Measurements from ENCODE around the gene PRAC1. TPM values are rescaled to one million over a fixed set of nuclear protein-coding genes. Genes with fewer than 3 reads are reported as not detected.
A peak's percentile ranks its signal among the peaks of the same experiment; 100 is the strongest.

PRAC1 gene
- total RNA-seq (2021) (35.2 to 60.8 TPM (median 37.9 TPM) in 3 replicates), Bru-seq, nascent RNA (percentile 93 among the genes with signal in this experiment)
- long read RNA-seq, experiment 1, transcript PRAC1-201 (2 exons, 386 nt) = major isoform, 14 of 16 reads
- long read RNA-seq, experiment 1, partial matches to known transcripts = 0 of 16 reads
- long read RNA-seq, experiment 1, other reads (novel, unspliced or antisense) = 2 of 16 reads
- long read RNA-seq, experiment 2, transcript PRAC1-201 (2 exons, 386 nt) = major isoform, 43 of 49 reads
- long read RNA-seq, experiment 2, partial matches to known transcripts = 0 of 49 reads
- long read RNA-seq, experiment 2, other reads (novel, unspliced or antisense) = 6 of 49 reads
- long read RNA-seq, experiment 3, partial matches to known transcripts = 0 of 3 reads
- long read RNA-seq, experiment 3, other reads (novel, unspliced or antisense) = 2 of 3 reads

DNA sequence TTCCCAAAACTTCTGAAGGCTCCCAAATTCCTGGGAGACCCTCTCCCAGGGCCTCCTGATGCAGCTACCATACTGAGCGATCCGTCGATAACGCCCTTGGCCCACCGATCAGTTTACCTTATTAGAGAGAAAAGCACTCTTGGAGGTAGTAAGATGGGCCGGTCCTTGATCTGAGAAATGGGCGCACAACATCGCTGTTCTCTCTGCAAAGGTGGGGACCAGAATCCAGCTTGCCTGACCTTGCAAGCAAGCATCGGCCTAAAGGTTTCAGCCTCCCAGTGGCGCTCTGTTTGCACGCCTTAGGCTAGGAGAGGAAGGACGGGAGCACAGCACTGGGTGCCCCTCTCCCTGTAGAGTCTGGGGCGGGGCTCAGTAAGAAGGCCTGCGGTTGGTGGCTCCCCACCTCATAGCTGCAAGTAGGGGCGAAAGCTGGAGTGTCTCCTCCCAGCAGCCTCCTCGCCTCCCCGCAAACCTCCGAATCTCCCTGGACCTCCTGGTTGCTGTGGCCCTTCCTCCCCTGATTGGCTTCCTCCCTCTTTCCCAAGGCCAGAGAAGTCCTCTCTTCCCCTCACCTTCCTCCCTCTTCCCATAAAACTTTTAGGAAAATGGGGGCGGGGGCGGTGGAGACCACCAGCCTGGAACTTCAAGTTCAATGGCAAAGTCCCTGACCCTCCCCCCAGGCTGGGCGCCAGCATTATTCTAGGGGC lies at the start of gene PRAC1:
PRAC1 (minus strand) TSS at position 318 of the 707 bp plus-strand sequence; CDS start at position 192, 126 bp downstream.
- CTCF ChIA-PET = interaction anchor here (0.9 to 10.9 kb wide), 10 partner anchors 13 to 162 kb away, joined by 4 to 218 read pairs (median 25); partner anchors contain the start of gene TTLL6
- H3K4me3 Mint-ChIP-seq = peak within 1 kb of the TSS; percentile 85
- TF ChIP-seq ZNF263 (CRISPR knock-in tag; IDR thresholded peaks at IDR 0.05; ENCODE audit: low read depth) = peak; percentile 78
- TF ChIP-seq, protein P1, sequence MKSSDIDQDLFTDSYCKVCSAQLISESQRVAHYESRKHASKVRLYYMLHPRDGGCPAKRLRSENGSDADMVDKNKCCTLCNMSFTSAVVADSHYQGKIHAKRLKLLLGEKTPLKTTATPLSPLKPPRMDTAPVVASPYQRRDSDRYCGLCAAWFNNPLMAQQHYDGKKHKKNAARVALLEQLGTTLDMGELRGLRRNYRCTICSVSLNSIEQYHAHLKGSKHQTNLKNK (CRISPR knock-in tag; IDR thresholded peaks at IDR 0.05) = no peak
- TF ChIP-seq, protein P2, sequence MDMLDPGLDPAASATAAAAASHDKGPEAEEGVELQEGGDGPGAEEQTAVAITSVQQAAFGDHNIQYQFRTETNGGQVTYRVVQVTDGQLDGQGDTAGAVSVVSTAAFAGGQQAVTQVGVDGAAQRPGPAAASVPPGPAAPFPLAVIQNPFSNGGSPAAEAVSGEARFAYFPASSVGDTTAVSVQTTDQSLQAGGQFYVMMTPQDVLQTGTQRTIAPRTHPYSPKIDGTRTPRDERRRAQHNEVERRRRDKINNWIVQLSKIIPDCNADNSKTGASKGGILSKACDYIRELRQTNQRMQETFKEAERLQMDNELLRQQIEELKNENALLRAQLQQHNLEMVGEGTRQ (CRISPR knock-in tag; IDR thresholded peaks at IDR 0.05) = no peak
- TF ChIP-seq SOX15 (CRISPR knock-in tag; IDR thresholded peaks at IDR 0.05) = no peak
- TF ChIP-seq, protein P3, sequence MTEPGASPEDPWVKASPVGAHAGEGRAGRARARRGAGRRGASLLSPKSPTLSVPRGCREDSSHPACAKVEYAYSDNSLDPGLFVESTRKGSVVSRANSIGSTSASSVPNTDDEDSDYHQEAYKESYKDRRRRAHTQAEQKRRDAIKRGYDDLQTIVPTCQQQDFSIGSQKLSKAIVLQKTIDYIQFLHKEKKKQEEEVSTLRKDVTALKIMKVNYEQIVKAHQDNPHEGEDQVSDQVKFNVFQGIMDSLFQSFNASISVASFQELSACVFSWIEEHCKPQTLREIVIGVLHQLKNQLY (CRISPR knock-in tag; IDR thresholded peaks at IDR 0.05) = no peak
- no peak for TF ChIP-seq ZNF138 (CRISPR knock-in tag; conservative IDR thresholded peaks at IDR 0.05)
- TF ChIP-seq NR1H2 (CRISPR knock-in tag; IDR thresholded peaks at IDR 0.05) = no peak
- TF ChIP-seq HMGA2 (CRISPR knock-in tag; IDR thresholded peaks at IDR 0.05) = no peak
- TF ChIP-seq TEAD1 (CRISPR knock-in tag; IDR thresholded peaks at IDR 0.05) = 0 out of 2 replicates have a peak, but pooled peaks have one; percentile 13
- peaks cover 100% of the 10 kb centered on the region for H3K27me3 Mint-ChIP-seq (ENCODE audit: low read depth)
- POLR2A ChIA-PET = interaction anchor here (0.6 to 1.1 kb wide), 2 partner anchors 9 to 185 kb away, joined by 3 to 4 read pairs; no protein-coding TSS in a partner anchor
- H3K27ac Mint-ChIP-seq = peak within 1 kb of the TSS; percentile 84
- H3K9me3 Mint-ChIP-seq = no peaks in the 10 kb centered on the region
- H3K36me3 Mint-ChIP-seq = no peaks in the 10 kb centered on the region
- ATAC-seq (peak; percentile 39), DNase-seq (ENCODE audit: low spot score) (no peak)
- H3K4me1 Mint-ChIP-seq = peaks cover 57% of the 10 kb centered on the region

DNA sequence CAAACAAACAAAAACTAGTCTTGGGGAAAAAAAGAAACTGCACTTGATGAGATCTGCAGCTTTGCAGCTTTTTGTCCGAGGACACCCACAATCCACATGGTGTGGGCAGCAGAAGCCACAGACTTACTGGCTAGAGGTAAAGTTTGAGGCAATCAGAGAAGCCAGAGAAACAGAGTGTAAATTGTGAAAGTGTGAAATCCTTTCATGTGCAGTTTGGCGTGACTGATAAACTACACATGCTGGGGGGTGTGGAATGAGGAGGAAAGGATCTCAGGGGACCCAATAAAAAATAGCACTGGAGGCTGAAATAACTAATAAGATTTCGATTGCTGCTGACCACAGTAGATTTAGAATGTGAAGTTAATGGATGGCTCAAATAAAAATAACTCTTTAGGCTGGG lies 48.6 kb upstream of the PRAC1 start:
- Mint-ChIP-seq H3K4me1 (no peaks in the 10 kb centered on the region), H3K9me3 (peaks cover 4% of the 10 kb centered on the region), H3K36me3 (no peaks in the 10 kb centered on the region), H3K27me3 (ENCODE audit: low read depth) (peaks cover 26% of the 10 kb centered on the region), H3K27ac (no peak overlapping the region), H3K4me3 (no peak overlapping the region)
- DNase-seq (ENCODE audit: low spot score) (no peak), ATAC-seq (no peak)
- ChIA-PET POLR2A (no interaction called here), CTCF (interaction anchor here (3.5 kb wide), 1 partner anchor 46 kb away, joined by 14 read pairs; no protein-coding TSS in a partner anchor)
- TF ChIP-seq TCF7 (CRISPR knock-in tag; IDR thresholded peaks at IDR 0.05; ENCODE audit: low read depth) = no peak
- TF ChIP-seq, protein P4, sequence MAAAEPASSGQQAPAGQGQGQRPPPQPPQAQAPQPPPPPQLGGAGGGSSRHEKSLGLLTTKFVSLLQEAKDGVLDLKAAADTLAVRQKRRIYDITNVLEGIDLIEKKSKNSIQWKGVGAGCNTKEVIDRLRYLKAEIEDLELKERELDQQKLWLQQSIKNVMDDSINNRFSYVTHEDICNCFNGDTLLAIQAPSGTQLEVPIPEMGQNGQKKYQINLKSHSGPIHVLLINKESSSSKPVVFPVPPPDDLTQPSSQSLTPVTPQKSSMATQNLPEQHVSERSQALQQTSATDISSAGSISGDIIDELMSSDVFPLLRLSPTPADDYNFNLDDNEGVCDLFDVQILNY (CRISPR knock-in tag; IDR thresholded peaks at IDR 0.05) = no peak
- TF ChIP-seq, protein P5, sequence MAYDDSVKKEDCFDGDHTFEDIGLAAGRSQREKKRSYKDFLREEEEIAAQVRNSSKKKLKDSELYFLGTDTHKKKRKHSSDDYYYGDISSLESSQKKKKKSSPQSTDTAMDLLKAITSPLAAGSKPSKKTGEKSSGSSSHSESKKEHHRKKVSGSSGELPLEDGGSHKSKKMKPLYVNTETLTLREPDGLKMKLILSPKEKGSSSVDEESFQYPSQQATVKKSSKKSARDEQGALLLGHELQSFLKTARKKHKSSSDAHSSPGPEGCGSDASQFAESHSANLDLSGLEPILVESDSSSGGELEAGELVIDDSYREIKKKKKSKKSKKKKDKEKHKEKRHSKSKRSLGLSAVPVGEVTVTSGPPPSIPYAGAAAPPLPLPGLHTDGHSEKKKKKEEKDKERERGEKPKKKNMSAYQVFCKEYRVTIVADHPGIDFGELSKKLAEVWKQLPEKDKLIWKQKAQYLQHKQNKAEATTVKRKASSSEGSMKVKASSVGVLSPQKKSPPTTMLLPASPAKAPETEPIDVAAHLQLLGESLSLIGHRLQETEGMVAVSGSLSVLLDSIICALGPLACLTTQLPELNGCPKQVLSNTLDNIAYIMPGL (CRISPR knock-in tag; IDR thresholded peaks at IDR 0.05) = no peak
- TF ChIP-seq, protein P1 (CRISPR knock-in tag; IDR thresholded peaks at IDR 0.05) = no peak
- TF ChIP-seq SOX15 (CRISPR knock-in tag; IDR thresholded peaks at IDR 0.05) = no peak
- TF ChIP-seq, protein P6, sequence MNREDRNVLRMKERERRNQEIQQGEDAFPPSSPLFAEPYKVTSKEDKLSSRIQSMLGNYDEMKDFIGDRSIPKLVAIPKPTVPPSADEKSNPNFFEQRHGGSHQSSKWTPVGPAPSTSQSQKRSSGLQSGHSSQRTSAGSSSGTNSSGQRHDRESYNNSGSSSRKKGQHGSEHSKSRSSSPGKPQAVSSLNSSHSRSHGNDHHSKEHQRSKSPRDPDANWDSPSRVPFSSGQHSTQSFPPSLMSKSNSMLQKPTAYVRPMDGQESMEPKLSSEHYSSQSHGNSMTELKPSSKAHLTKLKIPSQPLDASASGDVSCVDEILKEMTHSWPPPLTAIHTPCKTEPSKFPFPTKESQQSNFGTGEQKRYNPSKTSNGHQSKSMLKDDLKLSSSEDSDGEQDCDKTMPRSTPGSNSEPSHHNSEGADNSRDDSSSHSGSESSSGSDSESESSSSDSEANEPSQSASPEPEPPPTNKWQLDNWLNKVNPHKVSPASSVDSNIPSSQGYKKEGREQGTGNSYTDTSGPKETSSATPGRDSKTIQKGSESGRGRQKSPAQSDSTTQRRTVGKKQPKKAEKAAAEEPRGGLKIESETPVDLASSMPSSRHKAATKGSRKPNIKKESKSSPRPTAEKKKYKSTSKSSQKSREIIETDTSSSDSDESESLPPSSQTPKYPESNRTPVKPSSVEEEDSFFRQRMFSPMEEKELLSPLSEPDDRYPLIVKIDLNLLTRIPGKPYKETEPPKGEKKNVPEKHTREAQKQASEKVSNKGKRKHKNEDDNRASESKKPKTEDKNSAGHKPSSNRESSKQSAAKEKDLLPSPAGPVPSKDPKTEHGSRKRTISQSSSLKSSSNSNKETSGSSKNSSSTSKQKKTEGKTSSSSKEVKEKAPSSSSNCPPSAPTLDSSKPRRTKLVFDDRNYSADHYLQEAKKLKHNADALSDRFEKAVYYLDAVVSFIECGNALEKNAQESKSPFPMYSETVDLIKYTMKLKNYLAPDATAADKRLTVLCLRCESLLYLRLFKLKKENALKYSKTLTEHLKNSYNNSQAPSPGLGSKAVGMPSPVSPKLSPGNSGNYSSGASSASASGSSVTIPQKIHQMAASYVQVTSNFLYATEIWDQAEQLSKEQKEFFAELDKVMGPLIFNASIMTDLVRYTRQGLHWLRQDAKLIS (CRISPR knock-in tag; IDR thresholded peaks at IDR 0.05; ENCODE audit: borderline replicate concordance) = no peak
- no peak for TF ChIP-seq JAZF1 (CRISPR knock-in tag; IDR thresholded peaks at IDR 0.05)
- TF ChIP-seq HMGA2 (CRISPR knock-in tag; IDR thresholded peaks at IDR 0.05) = no peak
- TF ChIP-seq, protein P7, sequence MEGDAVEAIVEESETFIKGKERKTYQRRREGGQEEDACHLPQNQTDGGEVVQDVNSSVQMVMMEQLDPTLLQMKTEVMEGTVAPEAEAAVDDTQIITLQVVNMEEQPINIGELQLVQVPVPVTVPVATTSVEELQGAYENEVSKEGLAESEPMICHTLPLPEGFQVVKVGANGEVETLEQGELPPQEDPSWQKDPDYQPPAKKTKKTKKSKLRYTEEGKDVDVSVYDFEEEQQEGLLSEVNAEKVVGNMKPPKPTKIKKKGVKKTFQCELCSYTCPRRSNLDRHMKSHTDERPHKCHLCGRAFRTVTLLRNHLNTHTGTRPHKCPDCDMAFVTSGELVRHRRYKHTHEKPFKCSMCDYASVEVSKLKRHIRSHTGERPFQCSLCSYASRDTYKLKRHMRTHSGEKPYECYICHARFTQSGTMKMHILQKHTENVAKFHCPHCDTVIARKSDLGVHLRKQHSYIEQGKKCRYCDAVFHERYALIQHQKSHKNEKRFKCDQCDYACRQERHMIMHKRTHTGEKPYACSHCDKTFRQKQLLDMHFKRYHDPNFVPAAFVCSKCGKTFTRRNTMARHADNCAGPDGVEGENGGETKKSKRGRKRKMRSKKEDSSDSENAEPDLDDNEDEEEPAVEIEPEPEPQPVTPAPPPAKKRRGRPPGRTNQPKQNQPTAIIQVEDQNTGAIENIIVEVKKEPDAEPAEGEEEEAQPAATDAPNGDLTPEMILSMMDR (IDR thresholded peaks at IDR 0.05) = no peak
- no peak for TF ChIP-seq ATF1 (CRISPR knock-in tag; IDR thresholded peaks at IDR 0.05)
- no peak for TF ChIP-seq CREB1 (CRISPR knock-in tag; IDR thresholded peaks at IDR 0.05)
